ENCODE data around the gene SLC27A5.

The SLC27A5 gene

DNA sequence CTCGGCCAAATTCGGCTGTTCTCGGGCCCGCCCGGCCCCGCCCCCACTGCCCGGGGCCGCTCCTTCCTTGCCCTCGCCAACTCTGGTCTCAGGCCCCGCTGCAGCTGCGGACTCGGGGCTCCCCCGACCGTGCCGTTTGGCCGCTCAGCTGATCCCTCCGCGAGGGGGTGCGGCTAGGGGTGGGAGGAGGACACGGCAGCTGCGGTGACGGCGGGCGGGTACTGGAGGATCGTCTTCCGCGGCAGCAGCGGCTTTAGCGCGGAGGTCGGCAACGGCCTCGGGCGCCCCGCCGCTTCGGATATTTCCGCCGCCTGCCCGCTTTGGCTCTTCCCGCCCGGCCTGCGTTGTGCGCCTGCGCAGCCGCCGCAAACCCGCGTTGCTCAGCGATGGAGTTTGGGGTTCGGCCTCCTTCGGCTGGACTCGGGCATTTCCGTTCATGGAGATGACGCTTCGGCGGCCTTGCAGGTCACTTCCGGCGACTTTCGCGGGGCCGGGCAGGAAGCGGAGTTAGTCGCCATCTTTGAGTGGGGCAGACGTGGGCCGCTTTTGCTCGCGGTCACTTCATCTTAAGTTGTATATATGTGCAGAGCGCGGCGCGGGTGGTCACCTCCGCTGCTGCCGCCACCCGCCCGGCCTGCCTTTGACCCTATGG is 47.0 kb upstream of the SLC27A5 start:
- Histone ChIP-seq H3K9me3 (ENCODE audit: control insufficient read depth, insufficient read depth, low read depth, low read length) (no peaks in the 10 kb centered on the region), H3K4me1 (ENCODE audit: control insufficient read depth, insufficient read depth, low read length) (peaks cover 17% of the 10 kb centered on the region), H3K27ac (ENCODE audit: extremely low read depth, low read depth, low read length) (peak overlapping the region; percentile 99), H3K4me3 (ENCODE audit: low read depth, low read length) (peak overlapping the region; percentile 89), H3K36me3 (ENCODE audit: control insufficient read depth in 2 of 2, insufficient read depth in 1 of 2, low read length in 2 of 2) (peaks cover 9 to 49% of the 10 kb centered on the region in 2 experiments)
- CTCF ChIA-PET: no interaction called here
- POLR2A ChIA-PET: interaction anchor here (0.6 to 4.0 kb wide), 13 partner anchors 9 to 150 kb away, joined by 3 to 62 read pairs (median 5); partner anchors contain the start of genes MZF1, TRIM28, ZBTB45 and ZNF324B
- TF ChIP-seq MZF1 (tag by site-specific recombination; IDR thresholded peaks at IDR 0.05; ENCODE audit: borderline replicate concordance): no peak
- TF ChIP-seq, protein P1, sequence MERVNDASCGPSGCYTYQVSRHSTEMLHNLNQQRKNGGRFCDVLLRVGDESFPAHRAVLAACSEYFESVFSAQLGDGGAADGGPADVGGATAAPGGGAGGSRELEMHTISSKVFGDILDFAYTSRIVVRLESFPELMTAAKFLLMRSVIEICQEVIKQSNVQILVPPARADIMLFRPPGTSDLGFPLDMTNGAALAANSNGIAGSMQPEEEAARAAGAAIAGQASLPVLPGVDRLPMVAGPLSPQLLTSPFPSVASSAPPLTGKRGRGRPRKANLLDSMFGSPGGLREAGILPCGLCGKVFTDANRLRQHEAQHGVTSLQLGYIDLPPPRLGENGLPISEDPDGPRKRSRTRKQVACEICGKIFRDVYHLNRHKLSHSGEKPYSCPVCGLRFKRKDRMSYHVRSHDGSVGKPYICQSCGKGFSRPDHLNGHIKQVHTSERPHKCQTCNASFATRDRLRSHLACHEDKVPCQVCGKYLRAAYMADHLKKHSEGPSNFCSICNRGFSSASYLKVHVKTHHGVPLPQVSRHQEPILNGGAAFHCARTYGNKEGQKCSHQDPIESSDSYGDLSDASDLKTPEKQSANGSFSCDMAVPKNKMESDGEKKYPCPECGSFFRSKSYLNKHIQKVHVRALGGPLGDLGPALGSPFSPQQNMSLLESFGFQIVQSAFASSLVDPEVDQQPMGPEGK (tag by site-specific recombination; IDR thresholded peaks at IDR 0.05): peak; percentile 14
- TF ChIP-seq ZBTB8A (tag by site-specific recombination; IDR thresholded peaks at IDR 0.05): no peak
- no peak for TF ChIP-seq ZNF433 (tag by site-specific recombination; IDR thresholded peaks at IDR 0.05; ENCODE audit: low read depth)
- no peak for TF ChIP-seq MYNN (tag by site-specific recombination; IDR thresholded peaks at IDR 0.05; ENCODE audit: borderline replicate concordance)
- no peak for TF ChIP-seq ZNF16 (tag by site-specific recombination; IDR thresholded peaks at IDR 0.05; ENCODE audit: low read depth)
- peak; percentile 97 for TF ChIP-seq ZNF335 (tag by site-specific recombination; conservative IDR thresholded peaks at IDR 0.05)
- TF ChIP-seq GLI4 (tag by site-specific recombination; IDR thresholded peaks at IDR 0.05): 0 out of 2 replicates have a peak, but pooled peaks have one; percentile 41
- no peak for TF ChIP-seq ZNF157 (tag by site-specific recombination; IDR thresholded peaks at IDR 0.05)
- no peak; the same call in 1 of the 2 replicates for TF ChIP-seq ZNF10 (tag by site-specific recombination; IDR thresholded peaks at IDR 0.05)
- peak; percentile 82; the same call in 1 of the 2 replicates for TF ChIP-seq ZBTB20 (tag by site-specific recombination; IDR thresholded peaks at IDR 0.05)
- TF ChIP-seq GFI1B (tag by site-specific recombination; IDR thresholded peaks at IDR 0.05): no peak
- TF ChIP-seq ZNF280D (tag by site-specific recombination; IDR thresholded peaks at IDR 0.05): no peak
- peak; percentile 43; the same call in 1 of the 2 replicates for TF ChIP-seq ZFP37 (tag by site-specific recombination; IDR thresholded peaks at IDR 0.05)
- no peak for TF ChIP-seq ZNF792 (tag by site-specific recombination; IDR thresholded peaks at IDR 0.05)
- TF ChIP-seq ZNF747 (tag by site-specific recombination; IDR thresholded peaks at IDR 0.05): no peak
- TF ChIP-seq SP3 (tag by site-specific recombination; IDR thresholded peaks at IDR 0.05): peak; percentile 46
- no peak for TF ChIP-seq ZNF148 (tag by site-specific recombination; IDR thresholded peaks at IDR 0.05; ENCODE audit: borderline replicate concordance)
- TF ChIP-seq ZXDB (tag by site-specific recombination; IDR thresholded peaks at IDR 0.05): peak; percentile 59
- no peak for TF ChIP-seq ZNF266 (tag by site-specific recombination; IDR thresholded peaks at IDR 0.05; ENCODE audit: low read depth)
- TF ChIP-seq KLF7 (tag by site-specific recombination; IDR thresholded peaks at IDR 0.05; ENCODE audit: borderline replicate concordance): no peak
- TF ChIP-seq, protein P2, sequence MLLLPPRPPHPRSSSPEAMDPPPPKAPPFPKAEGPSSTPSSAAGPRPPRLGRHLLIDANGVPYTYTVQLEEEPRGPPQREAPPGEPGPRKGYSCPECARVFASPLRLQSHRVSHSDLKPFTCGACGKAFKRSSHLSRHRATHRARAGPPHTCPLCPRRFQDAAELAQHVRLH (tag by site-specific recombination; IDR thresholded peaks at IDR 0.05): no peak
- no peak for TF ChIP-seq ZNF501 (tag by site-specific recombination; IDR thresholded peaks at IDR 0.05)
- TF ChIP-seq GLIS1 (tag by site-specific recombination; IDR thresholded peaks at IDR 0.05): 0 out of 2 replicates have a peak, but pooled peaks have one; percentile 20
- TF ChIP-seq KLF1 (tag by site-specific recombination; IDR thresholded peaks at IDR 0.05): peak; percentile 18; the same call in 1 of the 2 replicates
- no peak for TF ChIP-seq ZNF560 (tag by site-specific recombination; IDR thresholded peaks at IDR 0.05; ENCODE audit: borderline replicate concordance)
- TF ChIP-seq, protein P3, sequence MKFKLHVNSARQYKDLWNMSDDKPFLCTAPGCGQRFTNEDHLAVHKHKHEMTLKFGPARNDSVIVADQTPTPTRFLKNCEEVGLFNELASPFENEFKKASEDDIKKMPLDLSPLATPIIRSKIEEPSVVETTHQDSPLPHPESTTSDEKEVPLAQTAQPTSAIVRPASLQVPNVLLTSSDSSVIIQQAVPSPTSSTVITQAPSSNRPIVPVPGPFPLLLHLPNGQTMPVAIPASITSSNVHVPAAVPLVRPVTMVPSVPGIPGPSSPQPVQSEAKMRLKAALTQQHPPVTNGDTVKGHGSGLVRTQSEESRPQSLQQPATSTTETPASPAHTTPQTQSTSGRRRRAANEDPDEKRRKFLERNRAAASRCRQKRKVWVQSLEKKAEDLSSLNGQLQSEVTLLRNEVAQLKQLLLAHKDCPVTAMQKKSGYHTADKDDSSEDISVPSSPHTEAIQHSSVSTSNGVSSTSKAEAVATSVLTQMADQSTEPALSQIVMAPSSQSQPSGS (tag by site-specific recombination; IDR thresholded peaks at IDR 0.05; ENCODE audit: low read depth): no peak
- no peak for TF ChIP-seq ELK4 (IDR thresholded peaks at IDR 0.05; ENCODE audit: borderline replicate concordance, low read depth, low read length)
